OCI-LY7 (cell line): Measurements from ENCODE around the gene EFCAB11.

ENCODE experiments used
- CTCF ChIP-seq: fragments of 200-600 bp; sonication (generic); conservative IDR thresholded peaks from 2 replicates; pipeline ENCODE4 v1.5.1; 2014; ENCODE audit warnings: mild to moderate bottlenecking, antibody characterized with exemption, low read length, moderate library complexity, mixed read lengths
- EZH2phosphoT487 ChIP-seq: fragments of 200-600 bp; sonication (generic); IDR thresholded peaks from 2 replicates; pipeline ENCODE4 v1.6.1; 2018; ENCODE audit warnings: low read depth, borderline replicate concordance, mild to moderate bottlenecking, mixed run types, antibody characterized with exemption, low read length, moderate library complexity, mixed read lengths

GRCh38 chr14:89987161-89987475 is 32.6 kb upstream of the EFCAB11 start:
- TF ChIP-seq CTCF: no peak
- no peak for TF ChIP-seq EZH2phosphoT487
